ENCODE measurements around the gene FRMD4B.

FRMD4B gene

DNA sequence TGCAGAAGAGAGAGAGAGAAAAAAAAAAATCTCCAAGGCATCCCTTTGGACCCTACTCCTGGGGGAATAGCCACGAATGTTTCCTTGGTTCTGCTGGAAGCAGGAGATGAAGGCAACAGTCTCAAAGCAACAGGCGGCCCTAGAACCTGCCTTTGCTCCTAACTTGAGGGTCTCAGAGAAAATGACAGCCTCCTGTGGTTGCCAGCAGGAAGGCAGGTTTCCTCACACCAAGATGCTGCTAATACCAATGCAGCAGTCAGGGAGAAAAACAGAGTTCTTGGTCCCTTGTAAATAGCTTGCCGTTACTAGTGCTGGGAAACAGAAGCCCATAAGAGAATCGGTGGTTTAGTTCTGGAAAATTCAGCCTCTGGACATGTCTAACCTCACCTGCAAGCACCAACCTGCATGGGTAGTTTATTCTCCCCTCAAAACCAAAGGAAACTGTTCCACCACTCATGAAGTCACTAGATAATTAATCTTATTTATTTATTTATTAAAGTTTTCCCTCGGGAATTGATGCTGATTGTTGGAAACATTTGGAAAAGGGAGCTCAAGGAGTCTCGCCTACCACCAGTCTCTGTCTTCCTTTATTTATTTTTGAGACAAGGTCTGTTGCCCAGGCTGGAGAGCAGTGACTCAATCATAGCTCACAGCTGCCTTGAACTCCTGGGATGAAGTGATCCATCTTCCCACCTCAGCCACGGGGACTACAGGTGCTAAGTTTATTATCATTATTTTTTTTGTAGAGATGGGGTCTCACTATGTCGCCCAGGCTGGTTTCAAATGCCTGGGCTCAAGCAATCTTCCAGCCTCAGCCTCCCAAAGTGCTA, 883 bp upstream of the FRMD4B start:
- H3K9me3 ChIP-seq (ENCODE audit: control insufficient read depth in 2 of 2, low read length in 2 of 2) = no peaks in the 10 kb centered on the region
- H3K36me3 ChIP-seq (ENCODE audit: control insufficient read depth in 2 of 2, insufficient read depth in 2 of 2, low read length in 2 of 2) = no peaks in the 10 kb centered on the region
- H3K9ac ChIP-seq (ENCODE audit: low read depth in 1 of 2, low read length in 2 of 2) = peak overlapping the region in 1 of 2 donors; percentile 52
- H3K4me3 ChIP-seq (ENCODE audit: low read length in 2 of 2) = peak overlapping the region; percentile 64 to 70
- H3K27me3 ChIP-seq (ENCODE audit: control insufficient read depth in 2 of 2, insufficient read depth in 2 of 2, low read length in 2 of 2) = peaks cover 0 to 13% of the 10 kb centered on the region in 2 donors
- H3K27ac ChIP-seq (ENCODE audit: low read depth in 2 of 2, low read length in 2 of 2) = no peak overlapping the region
- peaks cover 5 to 15% of the 10 kb centered on the region in 2 donors for H3K4me1 ChIP-seq (ENCODE audit: control insufficient read depth in 2 of 2, insufficient read depth in 2 of 2, low read length in 2 of 2)

DNA sequence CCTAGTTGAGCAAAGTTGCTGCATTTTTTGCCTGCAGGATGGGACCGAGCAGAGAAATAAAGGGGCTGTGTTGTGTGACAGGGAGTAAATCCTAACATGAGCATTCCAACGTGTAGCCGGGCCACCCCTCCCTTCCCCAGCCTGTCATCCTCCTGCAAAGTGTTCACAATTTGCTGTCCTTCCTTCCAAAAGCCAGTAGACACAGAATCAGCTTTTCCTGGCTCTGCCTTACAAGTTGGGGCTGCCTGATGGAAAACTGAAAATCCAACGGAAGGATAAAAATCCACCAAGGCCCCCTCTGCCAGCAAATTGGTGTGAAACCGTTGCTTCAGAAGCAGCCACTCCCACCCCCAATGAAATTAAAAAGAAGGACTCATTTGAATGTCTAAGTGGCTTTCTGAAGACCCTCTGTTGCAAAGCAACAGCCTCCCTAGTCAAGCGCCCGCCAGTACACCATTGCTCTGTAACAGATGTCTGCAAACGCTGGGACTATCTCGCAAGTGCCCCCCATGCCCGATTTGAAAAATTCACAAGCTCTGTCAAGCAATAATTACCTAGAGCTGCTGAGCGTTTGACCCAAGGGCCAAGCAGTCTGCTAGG, 665 bp downstream of the FRMD4B start:
- Histone ChIP-seq H3K27me3 (ENCODE audit: control insufficient read depth in 2 of 2, insufficient read depth in 2 of 2, low read length in 2 of 2) (peaks cover 0 to 13% of the 10 kb centered on the region in 2 donors), H3K9ac (ENCODE audit: low read depth in 1 of 2, low read length in 2 of 2) (peak overlapping the region in 1 of 2 donors; percentile 66), H3K4me1 (ENCODE audit: control insufficient read depth in 2 of 2, insufficient read depth in 2 of 2, low read length in 2 of 2) (peaks cover 5 to 15% of the 10 kb centered on the region in 2 donors), H3K27ac (ENCODE audit: low read depth in 2 of 2, low read length in 2 of 2) (peak overlapping the region in 1 of 2 donors; percentile 46), H3K36me3 (ENCODE audit: control insufficient read depth in 2 of 2, insufficient read depth in 2 of 2, low read length in 2 of 2) (no peaks in the 10 kb centered on the region), H3K9me3 (ENCODE audit: control insufficient read depth in 2 of 2, low read length in 2 of 2) (no peaks in the 10 kb centered on the region), H3K4me3 (ENCODE audit: low read length in 2 of 2) (peak overlapping the region; percentile 64 to 70)

- H3K4me3 ChIP-seq (ENCODE audit: low read length in 2 of 2) = peak overlapping the region in 1 of 2 donors; percentile 70
- H3K27ac ChIP-seq (ENCODE audit: low read depth in 2 of 2, low read length in 2 of 2) = peak overlapping the region in 1 of 2 donors; percentile 5
- no peaks in the 10 kb centered on the region for H3K9me3 ChIP-seq (ENCODE audit: control insufficient read depth in 2 of 2, low read length in 2 of 2)
- peaks cover 5 to 13% of the 10 kb centered on the region in 2 donors for H3K4me1 ChIP-seq (ENCODE audit: control insufficient read depth in 2 of 2, insufficient read depth in 2 of 2, low read length in 2 of 2)
- no peak overlapping the region for H3K9ac ChIP-seq (ENCODE audit: low read depth in 1 of 2, low read length in 2 of 2)
- no peaks in the 10 kb centered on the region for H3K36me3 ChIP-seq (ENCODE audit: control insufficient read depth in 2 of 2, insufficient read depth in 2 of 2, low read length in 2 of 2)
- peaks cover 0 to 13% of the 10 kb centered on the region in 2 donors for H3K27me3 ChIP-seq (ENCODE audit: control insufficient read depth in 2 of 2, insufficient read depth in 2 of 2, low read length in 2 of 2)
Observed at GRCh38 chr3:69384326-69384725, 1.6 kb downstream of the FRMD4B start.

- no peaks in the 10 kb centered on the region for H3K9me3 ChIP-seq (ENCODE audit: control insufficient read depth in 2 of 2, low read length in 2 of 2)
- no peaks in the 10 kb centered on the region for H3K4me1 ChIP-seq (ENCODE audit: control insufficient read depth in 2 of 2, insufficient read depth in 2 of 2, low read length in 2 of 2)
- H3K27ac ChIP-seq (ENCODE audit: low read depth in 2 of 2, low read length in 2 of 2) = no peak overlapping the region
- peaks cover 0 to 2% of the 10 kb centered on the region in 2 donors for H3K27me3 ChIP-seq (ENCODE audit: control insufficient read depth in 2 of 2, insufficient read depth in 2 of 2, low read length in 2 of 2)
- no peaks in the 10 kb centered on the region for H3K36me3 ChIP-seq (ENCODE audit: control insufficient read depth in 2 of 2, insufficient read depth in 2 of 2, low read length in 2 of 2)
- H3K4me3 ChIP-seq (ENCODE audit: low read length in 2 of 2) = no peak overlapping the region
- H3K9ac ChIP-seq (ENCODE audit: low read depth in 1 of 2, low read length in 2 of 2) = no peak overlapping the region
Observed at GRCh38 chr3:69379661-69380060, 6.2 kb downstream of the FRMD4B start.

GRCh38 chr3:69378112-69378802, 7.6 kb downstream of the FRMD4B start:
- Histone ChIP-seq H3K4me3 (ENCODE audit: low read length in 2 of 2) (no peak overlapping the region), H3K27ac (ENCODE audit: low read depth in 2 of 2, low read length in 2 of 2) (no peak overlapping the region), H3K36me3 (ENCODE audit: control insufficient read depth in 2 of 2, insufficient read depth in 2 of 2, low read length in 2 of 2) (no peaks in the 10 kb centered on the region), H3K9ac (ENCODE audit: low read depth in 1 of 2, low read length in 2 of 2) (no peak overlapping the region), H3K9me3 (ENCODE audit: control insufficient read depth in 2 of 2, low read length in 2 of 2) (no peaks in the 10 kb centered on the region), H3K4me1 (ENCODE audit: control insufficient read depth in 2 of 2, insufficient read depth in 2 of 2, low read length in 2 of 2) (no peaks in the 10 kb centered on the region), H3K27me3 (ENCODE audit: control insufficient read depth in 2 of 2, insufficient read depth in 2 of 2, low read length in 2 of 2) (no peaks in the 10 kb centered on the region)

GRCh38 chr3:69377262-69377661, 8.6 kb downstream of the FRMD4B start:
- H3K36me3 ChIP-seq (ENCODE audit: control insufficient read depth in 2 of 2, insufficient read depth in 2 of 2, low read length in 2 of 2) = no peaks in the 10 kb centered on the region
- no peak overlapping the region for H3K9ac ChIP-seq (ENCODE audit: low read depth in 1 of 2, low read length in 2 of 2)
- no peak overlapping the region for H3K27ac ChIP-seq (ENCODE audit: low read depth in 2 of 2, low read length in 2 of 2)
- no peaks in the 10 kb centered on the region for H3K4me1 ChIP-seq (ENCODE audit: control insufficient read depth in 2 of 2, insufficient read depth in 2 of 2, low read length in 2 of 2)
- no peak overlapping the region for H3K4me3 ChIP-seq (ENCODE audit: low read length in 2 of 2)
- H3K9me3 ChIP-seq (ENCODE audit: control insufficient read depth in 2 of 2, low read length in 2 of 2) = no peaks in the 10 kb centered on the region
- H3K27me3 ChIP-seq (ENCODE audit: control insufficient read depth in 2 of 2, insufficient read depth in 2 of 2, low read length in 2 of 2) = no peaks in the 10 kb centered on the region

- H3K9me3 ChIP-seq (ENCODE audit: control insufficient read depth in 2 of 2, low read length in 2 of 2) = no peaks in the 10 kb centered on the region
- no peaks in the 10 kb centered on the region for H3K27me3 ChIP-seq (ENCODE audit: control insufficient read depth in 2 of 2, insufficient read depth in 2 of 2, low read length in 2 of 2)
- no peaks in the 10 kb centered on the region for H3K36me3 ChIP-seq (ENCODE audit: control insufficient read depth in 2 of 2, insufficient read depth in 2 of 2, low read length in 2 of 2)
- H3K4me1 ChIP-seq (ENCODE audit: control insufficient read depth in 2 of 2, insufficient read depth in 2 of 2, low read length in 2 of 2) = no peaks in the 10 kb centered on the region
- no peak overlapping the region for H3K4me3 ChIP-seq (ENCODE audit: low read length in 2 of 2)
- H3K27ac ChIP-seq (ENCODE audit: low read depth in 2 of 2, low read length in 2 of 2) = no peak overlapping the region
- H3K9ac ChIP-seq (ENCODE audit: low read depth in 1 of 2, low read length in 2 of 2) = no peak overlapping the region
Observed at GRCh38 chr3:69376731-69377130, 9.2 kb downstream of the FRMD4B start.

DNA sequence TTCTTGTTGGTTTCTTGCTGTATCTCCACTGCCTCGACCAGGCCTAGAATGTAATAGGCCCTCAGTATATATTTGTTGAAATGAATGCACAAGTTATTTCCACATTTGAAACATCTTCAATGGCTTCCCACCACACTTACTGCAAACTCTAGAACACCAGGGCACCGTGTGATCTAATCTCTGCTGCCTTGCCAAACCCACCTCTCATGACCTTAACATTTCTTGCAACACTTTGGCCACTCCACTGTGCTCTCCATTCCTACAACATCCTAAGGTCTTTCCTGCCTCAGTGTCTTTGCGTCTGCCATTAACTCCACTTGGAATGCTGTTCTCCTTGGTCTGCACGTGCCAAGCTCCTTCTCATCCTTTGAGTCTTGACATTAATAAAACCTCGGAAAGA, 14.1 kb downstream of the FRMD4B start:
- Histone ChIP-seq H3K4me1 (ENCODE audit: control insufficient read depth in 2 of 2, insufficient read depth in 2 of 2, low read length in 2 of 2) (peaks cover 6 to 13% of the 10 kb centered on the region in 2 donors), H3K4me3 (ENCODE audit: low read length in 2 of 2) (no peak overlapping the region), H3K27me3 (ENCODE audit: control insufficient read depth in 2 of 2, insufficient read depth in 2 of 2, low read length in 2 of 2) (no peaks in the 10 kb centered on the region), H3K27ac (ENCODE audit: low read depth in 2 of 2, low read length in 2 of 2) (no peak overlapping the region), H3K36me3 (ENCODE audit: control insufficient read depth in 2 of 2, insufficient read depth in 2 of 2, low read length in 2 of 2) (no peaks in the 10 kb centered on the region), H3K9ac (ENCODE audit: low read depth in 1 of 2, low read length in 2 of 2) (no peak overlapping the region), H3K9me3 (ENCODE audit: control insufficient read depth in 2 of 2, low read length in 2 of 2) (no peaks in the 10 kb centered on the region)

DNA sequence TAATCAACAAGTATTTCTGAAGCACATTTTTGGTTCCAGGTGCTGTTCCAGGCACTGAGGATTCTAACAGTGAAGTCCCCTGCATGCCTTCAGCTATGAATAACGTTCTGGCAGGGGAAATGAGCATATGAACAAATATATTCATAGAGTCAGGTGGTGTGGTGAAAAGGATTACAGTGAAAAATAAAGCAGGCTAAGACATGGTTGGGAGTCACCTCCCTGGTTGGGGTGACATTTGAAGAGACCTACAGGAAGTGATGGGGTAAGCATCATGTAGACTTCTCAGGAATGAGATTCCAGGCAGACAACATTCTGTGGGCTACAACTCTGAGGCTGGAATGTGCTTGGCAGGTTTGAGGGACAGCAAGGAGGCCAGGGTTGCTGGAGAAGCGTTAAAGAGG, 15.0 kb downstream of the FRMD4B start:
- H3K9me3 ChIP-seq (ENCODE audit: control insufficient read depth in 2 of 2, low read length in 2 of 2) = no peaks in the 10 kb centered on the region
- no peaks in the 10 kb centered on the region for H3K27me3 ChIP-seq (ENCODE audit: control insufficient read depth in 2 of 2, insufficient read depth in 2 of 2, low read length in 2 of 2)
- H3K4me3 ChIP-seq (ENCODE audit: low read length in 2 of 2) = no peak overlapping the region
- peaks cover 6 to 13% of the 10 kb centered on the region in 2 donors for H3K4me1 ChIP-seq (ENCODE audit: control insufficient read depth in 2 of 2, insufficient read depth in 2 of 2, low read length in 2 of 2)
- no peak overlapping the region for H3K9ac ChIP-seq (ENCODE audit: low read depth in 1 of 2, low read length in 2 of 2)
- peak overlapping the region in 1 of 2 donors; percentile 61 for H3K27ac ChIP-seq (ENCODE audit: low read depth in 2 of 2, low read length in 2 of 2)
- H3K36me3 ChIP-seq (ENCODE audit: control insufficient read depth in 2 of 2, insufficient read depth in 2 of 2, low read length in 2 of 2) = no peaks in the 10 kb centered on the region

Measured in mucosa of rectum (tissue), 2 donors.